NCI-H1417 treated with DMSO at 0.1 percent for 48 hours (cell line): Measurements from ENCODE around the gene TRIM46.
"Not testable (repeated sequence)": the region's sequence is repeated elsewhere in the genome, so short reads cannot be mapped to it uniquely, and the experiment has no call there.

Source experiments
- DNase-seq: peaks from one replicate; lab custom pipeline; 2025; lab: John Stamatoyannopoulos, UW

TRIM46 gene

GRCh38 chr1:155206891-155207805 lies 33.5 kb downstream of the TRIM46 start:
- DNase-seq: peak; percentile 33

- DNase-seq: peak; percentile 33
Observed at GRCh38 chr1:155207806-155208540, 34.3 kb downstream of the TRIM46 start, which contains the start of gene THBS3. THBS3 (minus strand) TSS chr1:155207897; CDS start chr1:155207876, 21 bp downstream.

GRCh38 chr1:155208541-155209311 lies 35.1 kb downstream of the TRIM46 start, which contains the start of gene MTX1:
MTX1 (plus strand) TSS chr1:155208695; CDS start chr1:155208805, 110 bp downstream.
- peak; percentile 32 for DNase-seq

DNA sequence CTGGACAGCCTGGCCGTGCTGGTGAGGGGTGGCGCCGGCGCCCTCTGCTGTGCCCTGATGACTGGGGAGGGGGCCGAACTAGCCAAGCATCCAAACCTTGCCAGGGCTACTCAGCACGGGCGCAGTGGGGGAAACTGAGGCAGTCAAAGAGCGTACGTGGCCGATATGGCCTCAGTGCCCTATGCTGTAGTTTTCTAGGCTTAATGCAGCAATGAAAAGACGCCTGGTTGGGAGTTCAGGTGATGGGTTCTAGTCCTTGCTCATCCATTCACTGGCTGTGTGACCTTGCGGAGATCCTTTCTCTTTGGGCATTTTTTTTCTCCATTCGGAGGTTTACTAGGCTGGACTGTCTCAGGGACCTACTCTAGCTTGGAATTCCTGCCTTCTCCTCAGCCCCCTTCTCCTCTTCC lies 35.7 kb downstream of the TRIM46 start:
- DNase-seq: no peak

DNA sequence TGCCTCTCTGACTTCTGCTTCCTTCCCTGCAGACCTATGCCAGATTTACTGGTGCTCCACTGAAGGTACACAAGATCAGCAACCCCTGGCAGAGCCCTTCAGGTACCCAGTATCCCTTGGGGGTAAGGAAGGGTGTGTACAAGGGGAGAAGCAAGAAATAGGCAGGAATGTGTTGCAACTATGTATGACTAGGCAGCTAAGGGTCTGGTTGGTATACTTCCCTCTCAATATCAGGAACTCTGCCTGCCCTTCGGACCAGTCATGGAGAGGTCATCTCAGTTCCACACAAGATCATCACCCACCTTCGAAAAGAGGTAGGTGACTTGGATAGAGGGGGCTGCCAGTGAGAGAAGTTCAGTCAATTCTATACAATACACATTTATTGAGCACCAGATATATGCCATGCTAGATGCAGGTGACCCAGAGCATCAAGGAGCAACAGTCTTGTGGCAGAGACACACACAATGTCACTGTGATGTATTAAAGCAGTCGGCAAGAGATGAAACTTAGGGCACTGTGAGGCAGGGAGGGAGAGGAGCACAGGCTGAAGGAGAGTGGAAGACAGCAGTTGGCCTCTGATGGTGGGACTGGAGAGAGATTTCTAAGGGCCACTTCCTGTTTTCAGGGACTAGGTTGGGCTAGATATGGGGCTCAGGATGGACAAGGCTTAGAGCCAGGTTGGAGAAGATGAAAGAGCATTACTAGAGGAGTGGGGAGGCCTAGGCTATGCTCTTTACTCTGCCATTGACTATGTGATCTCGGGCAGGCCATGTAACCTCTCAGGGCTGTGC lies 36.9 kb downstream of the TRIM46 start:
- DNase-seq: no peak

GRCh38 chr1:155211381-155212050 lies 37.9 kb downstream of the TRIM46 start:
- not testable (repeated sequence) for DNase-seq

DNA sequence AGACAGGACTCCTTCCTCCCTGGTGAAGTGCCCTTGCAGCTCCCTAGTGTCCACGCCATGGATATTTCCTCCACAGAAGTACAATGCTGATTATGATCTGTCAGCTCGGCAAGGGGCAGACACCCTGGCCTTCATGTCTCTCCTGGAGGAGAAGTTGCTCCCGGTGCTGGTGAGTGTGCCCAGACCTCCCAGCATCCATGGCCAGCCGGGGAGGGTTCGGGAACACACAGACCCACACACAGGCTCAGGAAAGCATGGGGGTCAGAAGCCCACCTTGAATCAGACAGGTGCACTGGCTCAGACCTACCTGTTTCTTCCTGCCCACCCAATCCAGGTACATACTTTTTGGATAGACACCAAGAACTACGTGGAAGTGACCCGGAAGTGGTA lies 38.4 kb downstream of the TRIM46 start:
- DNase-seq: not testable (repeated sequence)

- DNase-seq: not testable (repeated sequence)
Observed at GRCh38 chr1:155214702-155215101, 41.1 kb downstream of the TRIM46 start.

DNA sequence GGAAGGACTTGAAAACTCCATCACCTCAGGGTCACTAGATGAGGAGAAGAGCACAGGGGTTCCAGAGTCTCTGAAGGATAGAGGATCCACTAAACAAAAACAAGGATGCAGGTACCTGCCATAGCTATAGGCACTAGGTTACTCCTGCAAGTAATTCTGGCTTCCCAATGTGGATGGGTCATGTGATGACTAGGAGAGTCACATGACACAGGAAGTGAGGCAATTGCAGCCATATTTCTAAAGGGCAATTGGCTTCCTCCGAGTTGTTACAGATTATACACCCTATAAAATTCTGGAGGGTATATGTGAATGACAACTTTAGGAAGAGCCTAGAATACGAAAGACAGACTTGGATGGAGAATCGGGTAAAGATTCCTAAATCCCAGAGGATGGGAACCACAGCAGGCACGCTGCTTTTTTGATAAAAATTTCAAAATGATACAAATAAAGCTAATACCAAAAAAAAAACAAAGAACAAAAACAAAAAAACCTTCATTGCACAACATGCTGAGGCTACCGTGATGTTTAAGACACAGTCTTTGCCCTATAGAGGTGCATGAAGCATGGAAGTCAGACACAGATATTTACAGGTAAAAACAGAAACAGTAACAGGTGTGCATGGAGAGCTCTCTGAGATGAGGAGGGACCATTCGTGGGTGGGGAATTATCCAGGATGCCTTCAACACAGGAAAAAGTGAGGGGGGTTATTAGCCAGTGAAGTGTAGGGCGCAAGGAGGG lies 45.4 kb downstream of the TRIM46 start:
- DNase-seq: no peak

GRCh38 chr1:155219592-155220031 lies 46.0 kb downstream of the TRIM46 start:
- DNase-seq: no peak

GRCh38 chr1:155220211-155220965 lies 46.7 kb downstream of the TRIM46 start:
- not testable (repeated sequence) for DNase-seq

DNA sequence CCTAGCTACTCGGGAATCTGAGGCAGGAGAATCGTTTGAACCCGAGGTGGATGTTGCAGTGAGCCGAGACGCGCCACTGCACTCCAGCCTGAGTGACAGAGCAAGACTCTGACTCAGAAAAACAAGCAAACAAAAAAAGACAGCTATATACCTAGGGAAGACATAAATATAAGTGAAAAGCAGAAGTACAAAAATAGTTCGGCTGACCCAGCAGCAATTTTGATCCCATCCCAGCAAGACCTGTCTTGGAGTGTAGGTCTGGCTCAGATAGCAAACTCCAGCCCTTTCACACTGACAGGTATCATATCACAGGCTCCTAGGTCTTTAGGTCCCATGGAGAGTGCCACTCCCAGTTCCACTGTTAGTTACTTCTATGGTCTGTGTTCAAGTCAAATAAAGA lies 49.4 kb downstream of the TRIM46 start:
- no peak for DNase-seq

DNA sequence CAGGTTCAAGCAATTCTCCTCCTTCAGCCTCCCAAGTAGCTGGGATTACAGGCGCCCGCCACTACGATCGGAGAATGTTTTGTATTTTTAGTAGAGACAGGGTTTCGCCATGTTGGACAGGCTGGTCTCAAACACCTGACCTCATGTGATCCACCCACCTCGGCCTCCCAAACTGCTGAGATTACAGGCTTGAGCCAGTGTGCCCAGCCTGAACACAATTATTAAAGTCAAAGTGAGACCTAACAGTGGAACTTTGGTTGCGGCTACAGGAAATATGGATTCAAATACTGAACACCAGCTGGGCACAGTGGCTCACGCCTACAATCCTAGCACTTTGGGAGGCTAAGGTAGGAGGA lies 51.7 kb downstream of the TRIM46 start:
- DNase-seq: not testable (repeated sequence)

DNA sequence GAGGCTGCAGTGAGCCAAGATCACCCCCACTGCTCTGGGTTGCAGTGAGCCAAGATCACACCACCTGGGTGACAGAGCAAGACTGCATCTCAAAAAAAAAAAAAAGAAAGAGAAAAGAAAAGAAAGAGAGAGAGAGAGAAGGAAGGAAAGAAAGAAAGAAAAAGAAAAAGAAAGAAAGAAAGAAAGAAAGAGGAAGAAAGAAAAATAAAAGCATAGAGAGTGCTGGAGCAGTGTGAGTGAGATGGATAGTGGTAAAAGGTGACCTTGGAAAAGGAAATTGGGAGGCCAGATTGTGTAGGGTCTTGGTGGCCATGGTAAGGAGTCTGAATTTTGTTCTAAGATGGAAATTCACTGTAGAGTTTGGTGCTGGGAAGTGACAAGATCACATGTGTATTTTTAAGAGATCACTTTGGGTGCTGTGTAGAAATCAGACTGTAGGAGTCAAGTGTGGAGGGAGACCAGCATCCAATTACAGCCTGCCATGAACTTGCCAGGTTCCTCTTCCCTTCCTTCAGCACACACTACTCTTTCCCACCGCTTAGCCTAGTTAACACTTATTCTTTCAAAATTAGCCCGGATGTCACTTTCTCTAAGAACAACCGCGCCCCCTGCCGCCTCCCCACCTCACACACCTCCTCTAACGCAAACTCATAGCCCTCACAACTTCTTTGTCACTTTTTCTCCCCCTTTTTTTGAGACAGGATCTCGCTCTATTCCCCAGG lies 52.7 kb downstream of the TRIM46 start:
- peak; percentile 48 for DNase-seq

DNA sequence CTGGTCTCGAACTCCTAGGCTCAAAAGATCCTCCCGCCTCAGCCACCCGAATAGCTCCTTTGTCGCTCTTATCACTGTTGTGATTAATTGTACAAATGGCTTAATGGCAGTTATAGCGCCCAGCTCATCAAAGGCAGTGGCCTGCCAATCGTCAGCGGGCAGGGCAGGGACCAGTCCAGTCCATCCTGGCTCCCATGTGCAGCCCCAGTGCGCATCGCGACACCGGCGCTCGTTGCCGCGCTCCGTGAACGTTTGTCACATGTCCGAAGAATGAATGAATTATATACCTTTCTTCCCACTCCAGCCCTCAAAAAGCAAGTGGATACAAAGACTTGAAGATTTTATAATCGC lies 53.2 kb downstream of the TRIM46 start:
- no peak for DNase-seq

GRCh38 chr1:155227261-155228095 lies 53.8 kb downstream of the TRIM46 start:
- peak; percentile 98 for DNase-seq

DNA sequence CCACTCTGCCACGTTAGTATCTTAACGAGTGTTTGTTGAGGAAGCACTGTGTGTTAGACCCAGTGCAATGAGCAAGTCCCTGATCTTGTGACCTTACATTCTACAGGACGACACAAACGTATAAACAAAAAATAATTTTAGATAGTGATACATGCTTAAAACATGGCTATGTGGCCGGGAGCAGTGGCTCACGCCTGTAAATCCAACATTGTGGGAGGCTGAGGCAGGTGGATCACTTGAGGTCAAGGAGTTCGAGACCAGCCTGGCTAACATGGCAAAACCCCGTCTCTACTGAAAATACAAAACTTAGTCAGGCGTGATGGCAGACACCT lies 54.4 kb downstream of the TRIM46 start:
- no peak for DNase-seq

DNA sequence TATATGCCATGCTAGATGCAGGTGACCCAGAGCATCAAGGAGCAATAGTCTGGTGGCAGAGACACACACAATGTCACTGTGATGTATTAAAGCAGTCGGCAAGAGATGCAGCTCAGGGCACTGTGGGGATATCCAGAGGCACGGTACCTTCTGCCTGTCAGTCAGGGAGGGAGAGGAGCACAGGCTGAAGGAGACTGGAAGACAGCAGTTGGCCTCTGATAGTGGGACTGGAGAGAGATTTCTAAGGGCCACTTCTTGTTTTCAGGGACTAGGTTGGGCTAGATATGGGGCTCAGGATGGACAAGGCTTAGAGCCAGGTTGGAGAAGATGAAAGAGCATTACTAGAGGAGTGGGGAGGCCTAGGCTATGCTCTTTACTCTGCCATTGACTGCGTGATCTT lies 57.7 kb downstream of the TRIM46 start:
- not testable (repeated sequence) for DNase-seq
